ENCODE measurements around the gene BAG1.

BAG1 gene

DNA sequence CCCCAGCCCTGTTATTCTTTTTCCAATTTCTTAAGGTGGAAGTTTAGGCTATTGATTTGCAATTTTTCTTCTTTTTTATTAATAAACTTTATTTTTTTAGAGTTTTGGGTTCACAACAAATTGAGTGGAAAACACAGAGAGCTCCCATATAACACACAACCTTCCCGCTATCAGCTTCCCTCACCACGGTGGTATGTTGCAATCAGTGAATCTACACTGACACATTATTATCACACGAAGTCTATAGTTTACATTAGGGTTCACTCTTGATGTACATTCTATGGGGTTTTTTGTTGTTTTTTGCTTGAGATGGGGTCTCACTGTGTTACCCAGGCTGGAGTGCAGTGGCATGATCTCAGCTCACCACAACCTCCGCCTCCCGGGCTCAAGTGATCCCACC, 21.0 kb upstream of the BAG1 start:
- peak; percentile 10 for DNase-seq (ENCODE audit: low read depth)
- H3K4me3 ChIP-seq (ENCODE audit: low read length), result no peak overlapping the region
- TF ChIP-seq, protein P1, sequence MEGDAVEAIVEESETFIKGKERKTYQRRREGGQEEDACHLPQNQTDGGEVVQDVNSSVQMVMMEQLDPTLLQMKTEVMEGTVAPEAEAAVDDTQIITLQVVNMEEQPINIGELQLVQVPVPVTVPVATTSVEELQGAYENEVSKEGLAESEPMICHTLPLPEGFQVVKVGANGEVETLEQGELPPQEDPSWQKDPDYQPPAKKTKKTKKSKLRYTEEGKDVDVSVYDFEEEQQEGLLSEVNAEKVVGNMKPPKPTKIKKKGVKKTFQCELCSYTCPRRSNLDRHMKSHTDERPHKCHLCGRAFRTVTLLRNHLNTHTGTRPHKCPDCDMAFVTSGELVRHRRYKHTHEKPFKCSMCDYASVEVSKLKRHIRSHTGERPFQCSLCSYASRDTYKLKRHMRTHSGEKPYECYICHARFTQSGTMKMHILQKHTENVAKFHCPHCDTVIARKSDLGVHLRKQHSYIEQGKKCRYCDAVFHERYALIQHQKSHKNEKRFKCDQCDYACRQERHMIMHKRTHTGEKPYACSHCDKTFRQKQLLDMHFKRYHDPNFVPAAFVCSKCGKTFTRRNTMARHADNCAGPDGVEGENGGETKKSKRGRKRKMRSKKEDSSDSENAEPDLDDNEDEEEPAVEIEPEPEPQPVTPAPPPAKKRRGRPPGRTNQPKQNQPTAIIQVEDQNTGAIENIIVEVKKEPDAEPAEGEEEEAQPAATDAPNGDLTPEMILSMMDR (IDR thresholded peaks at IDR 0.05; ENCODE audit: insufficient read depth, low read depth, low read length, missing control alignments), result no peak

DNA sequence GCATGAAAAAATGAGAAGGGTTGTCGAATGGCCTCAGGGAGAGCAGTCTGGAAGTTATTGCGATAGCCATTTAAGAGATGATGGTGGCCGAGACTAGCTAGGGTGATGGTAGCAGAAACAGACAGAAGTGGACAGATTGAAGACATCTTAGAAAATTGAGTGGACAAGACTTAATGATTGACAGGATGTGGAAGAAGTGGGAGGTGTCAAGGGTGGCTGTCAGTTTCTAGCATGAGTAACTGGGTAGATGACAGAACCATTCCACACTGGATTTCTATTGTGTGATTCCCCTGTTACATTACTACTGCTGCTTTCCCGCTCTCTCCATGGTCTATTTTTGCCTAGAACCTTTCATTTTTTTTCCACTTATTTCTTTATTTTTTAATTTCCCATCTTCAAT, 13.0 kb upstream of the BAG1 start:
- DNase-seq (ENCODE audit: low read depth), result no peak
- TF ChIP-seq, protein P1 (IDR thresholded peaks at IDR 0.05; ENCODE audit: insufficient read depth, low read depth, low read length, missing control alignments), result no peak

DNA sequence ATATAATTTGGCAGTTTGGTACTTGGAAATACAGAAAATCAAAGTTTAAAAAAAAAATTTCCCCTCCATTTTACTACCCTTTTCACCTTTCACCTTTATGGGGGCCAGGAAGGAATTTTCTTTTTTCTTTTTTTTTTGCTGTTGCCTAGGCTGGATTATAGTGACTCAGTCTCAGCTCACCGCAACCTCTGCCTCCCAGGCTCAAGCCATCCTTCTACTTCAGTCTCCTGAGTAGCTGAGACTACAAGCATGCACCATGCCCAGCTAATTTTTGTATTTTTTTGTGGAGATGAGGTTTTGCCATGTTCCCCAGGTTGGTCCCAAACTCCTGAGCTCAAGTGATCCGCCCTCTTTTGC, 9.4 kb upstream of the BAG1 start:
- TF ChIP-seq, protein P1 (IDR thresholded peaks at IDR 0.05; ENCODE audit: insufficient read depth, low read depth, low read length, missing control alignments), result no peak
- DNase-seq (ENCODE audit: low read depth), result peak; percentile 16
- H3K4me3 ChIP-seq (ENCODE audit: low read length), result no peak overlapping the region

More for the DNA sequence above, 13.0 kb upstream of the BAG1 start:
- H3K4me3 ChIP-seq (ENCODE audit: low read length), result no peak overlapping the region

- no peak for DNase-seq (ENCODE audit: low read depth)
- TF ChIP-seq, protein P1 (IDR thresholded peaks at IDR 0.05; ENCODE audit: insufficient read depth, low read depth, low read length, missing control alignments), result no peak
- no peak overlapping the region for H3K4me3 ChIP-seq (ENCODE audit: low read length)
Measured at GRCh38 chr9:33273266-33273971, 8.9 kb upstream of the BAG1 start.

GRCh38 chr9:33272061-33272460, 7.6 kb upstream of the BAG1 start:
- no peak overlapping the region for H3K4me3 ChIP-seq (ENCODE audit: low read length)
- TF ChIP-seq, protein P1 (IDR thresholded peaks at IDR 0.05; ENCODE audit: insufficient read depth, low read depth, low read length, missing control alignments), result no peak
- DNase-seq (ENCODE audit: low read depth), result no peak

DNA sequence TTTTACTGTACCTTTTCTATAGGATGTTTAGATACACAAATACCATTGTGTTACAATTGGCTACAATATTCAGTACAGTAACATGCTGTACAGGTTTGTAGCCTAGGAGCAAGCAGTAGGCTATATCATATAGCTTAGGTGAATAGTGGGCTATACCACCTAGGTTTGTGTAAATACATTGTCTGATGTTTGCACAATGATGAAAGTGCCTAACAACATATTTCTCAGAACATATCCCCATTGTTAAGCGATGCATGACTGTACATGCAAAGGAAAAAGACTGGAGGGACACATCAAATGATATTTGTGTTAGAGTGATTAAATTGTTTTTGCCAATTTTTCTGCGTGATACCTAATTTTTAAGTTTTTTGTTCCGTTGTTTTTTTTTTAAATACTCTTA, 5.6 kb upstream of the BAG1 start:
- peak; percentile 58 for DNase-seq (ENCODE audit: low read depth)
- no peak overlapping the region for H3K4me3 ChIP-seq (ENCODE audit: low read length)
- TF ChIP-seq, protein P1 (IDR thresholded peaks at IDR 0.05; ENCODE audit: insufficient read depth, low read depth, low read length, missing control alignments), result no peak

- TF ChIP-seq, protein P1 (IDR thresholded peaks at IDR 0.05; ENCODE audit: insufficient read depth, low read depth, low read length, missing control alignments), result no peak
- H3K4me3 ChIP-seq (ENCODE audit: low read length), result no peak overlapping the region
- no peak for DNase-seq (ENCODE audit: low read depth)
Measured at GRCh38 chr9:33267151-33267767, 2.8 kb upstream of the BAG1 start.

Data from epithelial cell of esophagus (primary cell).